Measurements from ENCODE around the gene ATP10A.

DNA sequence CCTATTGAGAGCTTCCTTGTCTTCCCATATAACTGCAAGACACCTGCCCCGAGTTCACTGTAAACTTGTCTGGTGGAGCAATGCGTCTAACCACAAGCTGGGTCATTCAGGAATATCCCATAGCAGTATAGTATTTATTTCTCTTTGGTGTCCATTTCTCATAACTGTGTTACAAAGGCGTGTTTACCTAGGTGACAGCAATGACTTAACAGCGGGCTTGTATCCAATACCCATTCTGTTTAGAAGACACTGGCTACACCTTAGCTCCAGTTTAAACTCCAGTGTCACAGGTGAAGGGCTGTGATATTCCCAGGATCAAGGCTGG lies 24.3 kb downstream of the ATP10A start:
- TF ChIP-seq, protein P1, sequence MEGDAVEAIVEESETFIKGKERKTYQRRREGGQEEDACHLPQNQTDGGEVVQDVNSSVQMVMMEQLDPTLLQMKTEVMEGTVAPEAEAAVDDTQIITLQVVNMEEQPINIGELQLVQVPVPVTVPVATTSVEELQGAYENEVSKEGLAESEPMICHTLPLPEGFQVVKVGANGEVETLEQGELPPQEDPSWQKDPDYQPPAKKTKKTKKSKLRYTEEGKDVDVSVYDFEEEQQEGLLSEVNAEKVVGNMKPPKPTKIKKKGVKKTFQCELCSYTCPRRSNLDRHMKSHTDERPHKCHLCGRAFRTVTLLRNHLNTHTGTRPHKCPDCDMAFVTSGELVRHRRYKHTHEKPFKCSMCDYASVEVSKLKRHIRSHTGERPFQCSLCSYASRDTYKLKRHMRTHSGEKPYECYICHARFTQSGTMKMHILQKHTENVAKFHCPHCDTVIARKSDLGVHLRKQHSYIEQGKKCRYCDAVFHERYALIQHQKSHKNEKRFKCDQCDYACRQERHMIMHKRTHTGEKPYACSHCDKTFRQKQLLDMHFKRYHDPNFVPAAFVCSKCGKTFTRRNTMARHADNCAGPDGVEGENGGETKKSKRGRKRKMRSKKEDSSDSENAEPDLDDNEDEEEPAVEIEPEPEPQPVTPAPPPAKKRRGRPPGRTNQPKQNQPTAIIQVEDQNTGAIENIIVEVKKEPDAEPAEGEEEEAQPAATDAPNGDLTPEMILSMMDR (IDR thresholded peaks at IDR 0.05; ENCODE audit: low read length), result no peak
- TF ChIP-seq EZH2phosphoT487 (IDR thresholded peaks at IDR 0.05; ENCODE audit: low read length) (no peak), EZH2 (optimal IDR thresholded peaks at IDR 0.05; ENCODE audit: low read depth, low read length) (no peak)

Data from MM.1S (cell line).